ENCODE data around the gene MELTF. TPM values are rescaled to one million over a fixed set of nuclear protein-coding genes. Genes with fewer than 3 reads are reported as not detected.

MELTF gene
- total and polyA plus RNA-seq, 2 of the 13 experiments (the other 11 are each of a cell fraction or from before 2014, with no cell fraction given): 3.2 to 7.5 TPM

GRCh38 chr3:197029511-197030167, at the start of gene MELTF (continued):
- TF ChIP-seq DBP (CRISPR knock-in tag; IDR thresholded peaks at IDR 0.05; ENCODE audit: not compliant biosample characterization): no peak
- TF ChIP-seq ARNT2 (CRISPR knock-in tag; IDR thresholded peaks at IDR 0.05; ENCODE audit: low read depth): peak; percentile 48; the same call in 1 of the 2 replicates
- peak; percentile 17; the same call in 1 of the 2 replicates for TF ChIP-seq HOXA3 (CRISPR knock-in tag; IDR thresholded peaks at IDR 0.05)
- peak; percentile 36; the same call in 1 of the 2 replicates for TF ChIP-seq MAX (IDR thresholded peaks at IDR 0.05)
- TF ChIP-seq ZFP41 (CRISPR knock-in tag; IDR thresholded peaks at IDR 0.05; ENCODE audit: borderline replicate concordance): no peak
- TF ChIP-seq ZBTB42 (CRISPR knock-in tag; IDR thresholded peaks at IDR 0.05): no peak
- no peak for TF ChIP-seq ZNF816 (CRISPR knock-in tag; IDR thresholded peaks at IDR 0.05; ENCODE audit: borderline replicate concordance)
- TF ChIP-seq NR2F2 (IDR thresholded peaks at IDR 0.05; ENCODE audit: borderline replicate concordance, low read depth): no peak
- TF ChIP-seq SAFB2 (CRISPR knock-in tag; IDR thresholded peaks at IDR 0.05; ENCODE audit: borderline replicate concordance, low read depth): no peak
- peak; percentile 93 for TF ChIP-seq ZNF777 (CRISPR knock-in tag; IDR thresholded peaks at IDR 0.05)
- TF ChIP-seq, protein P1, sequence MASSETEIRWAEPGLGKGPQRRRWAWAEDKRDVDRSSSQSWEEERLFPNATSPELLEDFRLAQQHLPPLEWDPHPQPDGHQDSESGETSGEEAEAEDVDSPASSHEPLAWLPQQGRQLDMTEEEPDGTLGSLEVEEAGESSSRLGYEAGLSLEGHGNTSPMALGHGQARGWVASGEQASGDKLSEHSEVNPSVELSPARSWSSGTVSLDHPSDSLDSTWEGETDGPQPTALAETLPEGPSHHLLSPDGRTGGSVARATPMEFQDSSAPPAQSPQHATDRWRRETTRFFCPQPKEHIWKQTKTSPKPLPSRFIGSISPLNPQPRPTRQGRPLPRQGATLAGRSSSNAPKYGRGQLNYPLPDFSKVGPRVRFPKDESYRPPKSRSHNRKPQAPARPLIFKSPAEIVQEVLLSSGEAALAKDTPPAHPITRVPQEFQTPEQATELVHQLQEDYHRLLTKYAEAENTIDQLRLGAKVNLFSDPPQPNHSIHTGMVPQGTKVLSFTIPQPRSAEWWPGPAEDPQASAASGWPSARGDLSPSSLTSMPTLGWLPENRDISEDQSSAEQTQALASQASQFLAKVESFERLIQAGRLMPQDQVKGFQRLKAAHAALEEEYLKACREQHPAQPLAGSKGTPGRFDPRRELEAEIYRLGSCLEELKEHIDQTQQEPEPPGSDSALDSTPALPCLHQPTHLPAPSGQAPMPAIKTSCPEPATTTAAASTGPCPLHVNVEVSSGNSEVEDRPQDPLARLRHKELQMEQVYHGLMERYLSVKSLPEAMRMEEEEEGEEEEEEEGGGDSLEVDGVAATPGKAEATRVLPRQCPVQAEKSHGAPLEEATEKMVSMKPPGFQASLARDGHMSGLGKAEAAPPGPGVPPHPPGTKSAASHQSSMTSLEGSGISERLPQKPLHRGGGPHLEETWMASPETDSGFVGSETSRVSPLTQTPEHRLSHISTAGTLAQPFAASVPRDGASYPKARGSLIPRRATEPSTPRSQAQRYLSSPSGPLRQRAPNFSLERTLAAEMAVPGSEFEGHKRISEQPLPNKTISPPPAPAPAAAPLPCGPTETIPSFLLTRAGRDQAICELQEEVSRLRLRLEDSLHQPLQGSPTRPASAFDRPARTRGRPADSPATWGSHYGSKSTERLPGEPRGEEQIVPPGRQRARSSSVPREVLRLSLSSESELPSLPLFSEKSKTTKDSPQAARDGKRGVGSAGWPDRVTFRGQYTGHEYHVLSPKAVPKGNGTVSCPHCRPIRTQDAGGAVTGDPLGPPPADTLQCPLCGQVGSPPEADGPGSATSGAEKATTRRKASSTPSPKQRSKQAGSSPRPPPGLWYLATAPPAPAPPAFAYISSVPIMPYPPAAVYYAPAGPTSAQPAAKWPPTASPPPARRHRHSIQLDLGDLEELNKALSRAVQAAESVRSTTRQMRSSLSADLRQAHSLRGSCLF (CRISPR knock-in tag; IDR thresholded peaks at IDR 0.05; ENCODE audit: borderline replicate concordance): no peak
- peak; percentile 89 for TF ChIP-seq RAD21 (CRISPR knock-in tag; IDR thresholded peaks at IDR 0.05)
- TF ChIP-seq ZNF431 (CRISPR knock-in tag; IDR thresholded peaks at IDR 0.05; ENCODE audit: borderline replicate concordance, low read depth): no peak
- TF ChIP-seq ZSCAN31 (CRISPR knock-in tag; IDR thresholded peaks at IDR 0.05; ENCODE audit: low read depth): no peak
- no peak for TF ChIP-seq EED (CRISPR knock-in tag; IDR thresholded peaks at IDR 0.05)
- TF ChIP-seq, protein P2, sequence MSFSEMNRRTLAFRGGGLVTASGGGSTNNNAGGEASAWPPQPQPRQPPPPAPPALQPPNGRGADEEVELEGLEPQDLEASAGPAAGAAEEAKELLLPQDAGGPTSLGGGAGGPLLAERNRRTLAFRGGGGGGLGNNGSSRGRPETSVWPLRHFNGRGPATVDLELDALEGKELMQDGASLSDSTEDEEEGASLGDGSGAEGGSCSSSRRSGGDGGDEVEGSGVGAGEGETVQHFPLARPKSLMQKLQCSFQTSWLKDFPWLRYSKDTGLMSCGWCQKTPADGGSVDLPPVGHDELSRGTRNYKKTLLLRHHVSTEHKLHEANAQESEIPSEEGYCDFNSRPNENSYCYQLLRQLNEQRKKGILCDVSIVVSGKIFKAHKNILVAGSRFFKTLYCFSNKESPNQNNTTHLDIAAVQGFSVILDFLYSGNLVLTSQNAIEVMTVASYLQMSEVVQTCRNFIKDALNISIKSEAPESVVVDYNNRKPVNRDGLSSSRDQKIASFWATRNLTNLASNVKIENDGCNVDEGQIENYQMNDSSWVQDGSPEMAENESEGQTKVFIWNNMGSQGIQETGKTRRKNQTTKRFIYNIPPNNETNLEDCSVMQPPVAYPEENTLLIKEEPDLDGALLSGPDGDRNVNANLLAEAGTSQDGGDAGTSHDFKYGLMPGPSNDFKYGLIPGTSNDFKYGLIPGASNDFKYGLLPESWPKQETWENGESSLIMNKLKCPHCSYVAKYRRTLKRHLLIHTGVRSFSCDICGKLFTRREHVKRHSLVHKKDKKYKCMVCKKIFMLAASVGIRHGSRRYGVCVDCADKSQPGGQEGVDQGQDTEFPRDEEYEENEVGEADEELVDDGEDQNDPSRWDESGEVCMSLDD (CRISPR knock-in tag; IDR thresholded peaks at IDR 0.05; ENCODE audit: borderline replicate concordance): 0 out of 2 replicates have a peak, but pooled peaks have one; percentile 46
- 0 out of 2 replicates have a peak, but pooled peaks have one; percentile 40 for TF ChIP-seq ZNF761 (CRISPR knock-in tag; conservative IDR thresholded peaks at IDR 0.05)
- TF ChIP-seq POLR2A (IDR thresholded peaks at IDR 0.05; ENCODE audit: insufficient read depth in 1 of 2, low read depth in 2 of 2, low read length in 2 of 2): peak in 1 of 2 experiments; percentile 51; a peak in 1 of 4 replicates
- no peak for TF ChIP-seq MTF1 (CRISPR knock-in tag; IDR thresholded peaks at IDR 0.05)
- no peak for TF ChIP-seq FOXK2 (IDR thresholded peaks at IDR 0.05)
- no peak for TF ChIP-seq ZNF343 (CRISPR knock-in tag; IDR thresholded peaks at IDR 0.05)
- no peak for TF ChIP-seq ZNF30 (CRISPR knock-in tag; IDR thresholded peaks at IDR 0.05)

Data from HepG2 (cell line).